Measurements from ENCODE around the gene TELO2.

- TF ChIP-seq CTCF (IDR thresholded peaks at IDR 0.05) (no peak), POLR2A (IDR thresholded peaks at IDR 0.05) (no peak)
Observed at GRCh38 chr16:1537138-1537577, 44.0 kb downstream of the TELO2 start.
